HepG2 (cell line): ENCODE data around the gene PRR12. TPM values are rescaled to one million over a fixed set of nuclear protein-coding genes. Genes with fewer than 3 reads are reported as not detected.
A peak's percentile ranks its signal among the peaks of the same experiment; 100 is the strongest.

Experiments
- CBX1 ChIP-seq: IDR thresholded peaks from one replicate; pipeline ENCODE4 v1.6.1; 2016; ENCODE audit warnings: antibody characterized with exemption, low read depth
- EEA1 ChIP-seq: sonication (generic); formaldehyde crosslinking; IDR thresholded peaks from 2 replicates; pipeline ENCODE4 v1.5.1; 2020; ENCODE audit warnings: mild to moderate bottlenecking, missing genetic modification reagents, borderline replicate concordance
- FLYWCH1 ChIP-seq: sonication (generic); formaldehyde crosslinking; IDR thresholded peaks from 2 replicates; pipeline ENCODE4 v1.8.1; 2023; ENCODE audit warnings: mild to moderate bottlenecking, missing genetic modification reagents
- FOXK2 ChIP-seq: fragments of 450-650 bp; IDR thresholded peaks from 2 replicates; pipeline ENCODE4 v1.6.1; 2016
- HDAC2 ChIP-seq: sonication (generic); formaldehyde crosslinking; IDR thresholded peaks from 2 replicates; pipeline ENCODE4 v1.4.0; 2020; ENCODE audit warnings: missing genetic modification reagents
- HIVEP1 ChIP-seq: sonication (generic); formaldehyde crosslinking; IDR thresholded peaks from 2 replicates; pipeline ENCODE4 v1.4.0; 2020; ENCODE audit warnings: mild to moderate bottlenecking, missing genetic modification reagents
- MAFF ChIP-seq: IDR thresholded peaks from 2 replicates; pipeline ENCODE4 v1.6.1; 2011; ENCODE audit warnings: low read depth, low read length, improper control_type of control experiment
- MAFG ChIP-seq: sonication (generic); formaldehyde crosslinking; IDR thresholded peaks from 2 replicates; pipeline ENCODE4 v1.5.1; 2020; ENCODE audit warnings: mild to moderate bottlenecking, missing genetic modification reagents
- NCOA2 ChIP-seq: sonication (generic); formaldehyde crosslinking; IDR thresholded peaks from 2 replicates; pipeline ENCODE4 v1.8.0; 2022; ENCODE audit warnings: inconsistent platforms
- NCOR1 ChIP-seq: fragments of 200-600 bp; sonication (generic); IDR thresholded peaks from 2 replicates; pipeline ENCODE4 v1.7.0; 2017; ENCODE audit warnings: antibody characterized with exemption, low read length, borderline replicate concordance
- NFE2 ChIP-seq: sonication (generic); formaldehyde crosslinking; IDR thresholded peaks from 2 replicates; pipeline ENCODE4 v1.4.0; 2020; ENCODE audit warnings: missing genetic modification reagents
- NFIB ChIP-seq: sonication (generic); formaldehyde crosslinking; IDR thresholded peaks from 2 replicates; pipeline ENCODE4 v1.9.0; 2021; ENCODE audit warnings: missing genetic modification reagents, mild to moderate bottlenecking, borderline replicate concordance
- NFKBIZ ChIP-seq: IDR thresholded peaks from 2 replicates; pipeline ENCODE4 v1.6.1; 2018; ENCODE audit warnings: missing genetic modification reagents, missing compliant biosample characterization
- POLR2AphosphoS2 ChIP-seq: IDR thresholded peaks from 2 replicates; pipeline ENCODE4 v1.6.1; 2011; ENCODE audit warnings: low read depth, low read length, improper control_type of control experiment
- REL ChIP-seq: sonication (generic); formaldehyde crosslinking; conservative IDR thresholded peaks from 2 replicates; pipeline ENCODE4 v1.8.0; 2022; ENCODE audit warnings: mild to moderate bottlenecking, missing genetic modification reagents, moderate library complexity
- SALL2 ChIP-seq: sonication (generic); formaldehyde crosslinking; IDR thresholded peaks from 2 replicates; pipeline ENCODE4 v1.8.1; 2023; ENCODE audit warnings: mild to moderate bottlenecking, missing genetic modification reagents, inconsistent platforms
- SIX4 ChIP-seq: sonication (generic); formaldehyde crosslinking; IDR thresholded peaks from 2 replicates; pipeline ENCODE4 v1.4.0; 2020; ENCODE audit warnings: missing genetic modification reagents
- SMARCC2 ChIP-seq: fragments of 450-650 bp; IDR thresholded peaks from 2 replicates; pipeline ENCODE4 v1.6.1; 2017; ENCODE audit warnings: antibody characterized with exemption, mild to moderate bottlenecking
- TAF15 ChIP-seq: fragments of 200-400 bp; formaldehyde crosslinking; IDR thresholded peaks from one replicate; pipeline ENCODE4 v1.6.1; 2018; ENCODE audit warnings: mild to moderate bottlenecking, low read depth, low read length; ENCODE audit not compliant: poor library complexity, severe bottlenecking
- TEAD2 ChIP-seq: sonication (generic); formaldehyde crosslinking; IDR thresholded peaks from 2 replicates; pipeline ENCODE4 v1.9.0; 2021; ENCODE audit warnings: missing genetic modification reagents
- TMF1 ChIP-seq: sonication (generic); formaldehyde crosslinking; IDR thresholded peaks from 2 replicates; pipeline ENCODE4 v1.8.1; 2022; ENCODE audit warnings: low read depth, missing genetic modification reagents
- TP53 ChIP-seq: sonication (generic); formaldehyde crosslinking; conservative IDR thresholded peaks from 2 replicates; pipeline ENCODE4 v1.4.0; 2020; ENCODE audit warnings: missing genetic modification reagents
- ZNF225 ChIP-seq: sonication (generic); formaldehyde crosslinking; IDR thresholded peaks from 2 replicates; pipeline ENCODE4 v1.4.0; 2020; ENCODE audit warnings: mild to moderate bottlenecking, missing genetic modification reagents
- ZNF33A ChIP-seq: sonication (generic); formaldehyde crosslinking; IDR thresholded peaks from 2 replicates; pipeline ENCODE4 v1.5.1; 2020; ENCODE audit warnings: missing genetic modification reagents, mild to moderate bottlenecking, moderate library complexity, borderline replicate concordance
- ZNF678 ChIP-seq: sonication (generic); formaldehyde crosslinking; IDR thresholded peaks from 2 replicates; pipeline ENCODE4 v1.4.0; 2020; ENCODE audit warnings: mild to moderate bottlenecking, missing genetic modification reagents
- ZNF788 ChIP-seq: sonication (generic); formaldehyde crosslinking; IDR thresholded peaks from 2 replicates; pipeline ENCODE4 v1.5.0; 2020; ENCODE audit warnings: mild to moderate bottlenecking, missing genetic modification reagents, borderline replicate concordance
- ZNF790 ChIP-seq: sonication (generic); formaldehyde crosslinking; IDR thresholded peaks from 2 replicates; pipeline ENCODE4 v1.8.0; 2022; ENCODE audit warnings: missing genetic modification reagents, mild to moderate bottlenecking, borderline replicate concordance
- polyA plus RNA-seq, 8 experiments: library from polyadenylated mRNA; depleted of rRNA in 3 of 8; stranded (reverse) in 7 of 8; unstranded in 1 of 8; fragments of >200 nt; fragmentation: Illumina TruSeq in 4 of 8; extraction: Trizol in 4 of 8; gene quantifications; 2 replicates each; pipeline versions ENCODE4 v1.2.1 to v1.2.3, GENCODE V29; 2011 to 2016; ENCODE audit warnings: low read depth in 4 of 8, missing spikeins in 1 of 8, mixed read lengths in 1 of 8; ENCODE audit not compliant: insufficient read depth in 1 of 8
- total RNA-seq, 5 experiments: library from RNA; depleted of rRNA; stranded (reverse); fragments of >200 nt; fragmentation: Illumina TruSeq; extraction: Trizol; gene quantifications; 2 replicates each; pipeline ENCODE4 v1.2.3, GENCODE V29; 2016; ENCODE audit warnings: low read depth in 1 of 5
- TF ChIP-seq, protein P1 (sequence below): sonication (generic); formaldehyde crosslinking; IDR thresholded peaks from 2 replicates; pipeline ENCODE4 v1.9.0; 2021; ENCODE audit warnings: missing genetic modification reagents, mild to moderate bottlenecking, borderline replicate concordance
- TF ChIP-seq, protein P2 (sequence below): sonication (generic); formaldehyde crosslinking; conservative IDR thresholded peaks from 2 replicates; pipeline ENCODE4 v1.8.0; 2022; ENCODE audit warnings: missing genetic modification reagents

The PRR12 gene
- total and polyA plus RNA-seq, 2 of the 13 experiments (the other 11 are each of a cell fraction or from before 2014, with no cell fraction given), result 0.62 to 1.5 TPM

DNA sequence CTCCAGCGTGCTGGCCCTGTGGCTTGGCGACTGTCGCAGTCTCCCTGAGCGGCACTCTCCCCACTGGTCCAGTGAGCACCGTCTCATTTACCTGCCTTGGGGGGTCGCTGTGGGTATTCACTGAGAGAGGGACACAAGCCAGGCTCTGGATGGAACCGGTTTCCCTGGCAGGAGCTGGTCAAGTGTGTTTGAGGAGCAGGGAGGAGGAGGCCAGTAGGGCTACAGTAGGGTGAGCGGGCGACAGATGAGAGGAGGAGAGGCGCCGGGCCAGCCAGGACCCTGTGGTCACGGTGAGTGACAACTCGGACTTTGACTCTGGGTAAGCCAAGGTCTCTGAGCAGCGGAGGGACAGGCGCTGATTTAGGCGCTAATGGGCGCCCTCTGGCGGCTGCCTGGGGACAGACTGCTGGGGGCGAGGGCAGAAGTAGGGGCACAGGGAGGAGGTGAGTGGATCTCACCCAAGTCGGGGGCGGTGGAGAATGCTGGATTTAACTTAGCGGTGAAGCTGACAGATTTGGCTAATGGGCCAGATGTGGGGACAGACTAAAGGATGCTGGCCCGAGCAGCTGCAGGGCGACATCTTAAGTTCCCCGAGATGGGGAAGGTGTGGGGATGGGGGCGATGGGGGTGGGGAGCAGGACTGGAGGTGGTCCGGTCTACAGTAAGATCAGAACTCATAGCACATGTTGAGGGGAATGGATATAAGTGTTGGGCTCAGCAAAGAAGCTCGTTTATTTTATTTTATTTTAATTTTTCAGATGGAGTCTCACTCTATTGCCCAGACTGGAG lies 81.3 kb downstream of the PRR12 start (continued):
- TF ChIP-seq ZNF790 (CRISPR knock-in tag) (no peak), TEAD2 (CRISPR knock-in tag) (no peak), HDAC2 (CRISPR knock-in tag) (peak; percentile 81; the same call in 1 of the 2 replicates), NFIB (CRISPR knock-in tag) (no peak), TAF15 (no peak), TP53 (CRISPR knock-in tag) (0 out of 2 replicates have a peak, but pooled peaks have one; percentile 26), MAFF (no peak), SIX4 (CRISPR knock-in tag) (no peak), NFKBIZ (CRISPR knock-in tag) (no peak), SMARCC2 (no peak), MAFG (CRISPR knock-in tag) (no peak), NCOR1 (peak; percentile 74; the same call in 1 of the 2 replicates), POLR2AphosphoS2 (no peak), FLYWCH1 (no peak), EEA1 (CRISPR knock-in tag) (no peak), ZNF788 (CRISPR knock-in tag) (peak; percentile 92), ZNF225 (CRISPR knock-in tag) (no peak), CBX1 (no peak), NCOA2 (no peak; the same call in 1 of the 2 replicates), ZNF33A (CRISPR knock-in tag) (no peak), REL (CRISPR knock-in tag) (0 out of 2 replicates have a peak, but pooled peaks have one; percentile 53), SALL2 (CRISPR knock-in tag) (peak; percentile 62; the same call in 1 of the 2 replicates), FOXK2 (peak; percentile 40; the same call in 1 of the 2 replicates), ZNF678 (no peak), NFE2 (CRISPR knock-in tag) (no peak), TMF1 (CRISPR knock-in tag) (no peak), HIVEP1 (CRISPR knock-in tag) (peak; percentile 25; the same call in 1 of the 2 replicates)
- TF ChIP-seq, protein P1, sequence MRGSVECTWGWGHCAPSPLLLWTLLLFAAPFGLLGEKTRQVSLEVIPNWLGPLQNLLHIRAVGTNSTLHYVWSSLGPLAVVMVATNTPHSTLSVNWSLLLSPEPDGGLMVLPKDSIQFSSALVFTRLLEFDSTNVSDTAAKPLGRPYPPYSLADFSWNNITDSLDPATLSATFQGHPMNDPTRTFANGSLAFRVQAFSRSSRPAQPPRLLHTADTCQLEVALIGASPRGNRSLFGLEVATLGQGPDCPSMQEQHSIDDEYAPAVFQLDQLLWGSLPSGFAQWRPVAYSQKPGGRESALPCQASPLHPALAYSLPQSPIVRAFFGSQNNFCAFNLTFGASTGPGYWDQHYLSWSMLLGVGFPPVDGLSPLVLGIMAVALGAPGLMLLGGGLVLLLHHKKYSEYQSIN, result no peak
- TF ChIP-seq, protein P2, sequence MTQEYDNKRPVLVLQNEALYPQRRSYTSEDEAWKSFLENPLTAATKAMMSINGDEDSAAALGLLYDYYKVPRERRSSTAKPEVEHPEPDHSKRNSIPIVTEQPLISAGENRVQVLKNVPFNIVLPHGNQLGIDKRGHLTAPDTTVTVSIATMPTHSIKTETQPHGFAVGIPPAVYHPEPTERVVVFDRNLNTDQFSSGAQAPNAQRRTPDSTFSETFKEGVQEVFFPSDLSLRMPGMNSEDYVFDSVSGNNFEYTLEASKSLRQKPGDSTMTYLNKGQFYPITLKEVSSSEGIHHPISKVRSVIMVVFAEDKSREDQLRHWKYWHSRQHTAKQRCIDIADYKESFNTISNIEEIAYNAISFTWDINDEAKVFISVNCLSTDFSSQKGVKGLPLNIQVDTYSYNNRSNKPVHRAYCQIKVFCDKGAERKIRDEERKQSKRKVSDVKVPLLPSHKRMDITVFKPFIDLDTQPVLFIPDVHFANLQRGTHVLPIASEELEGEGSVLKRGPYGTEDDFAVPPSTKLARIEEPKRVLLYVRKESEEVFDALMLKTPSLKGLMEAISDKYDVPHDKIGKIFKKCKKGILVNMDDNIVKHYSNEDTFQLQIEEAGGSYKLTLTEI (CRISPR knock-in tag), result no peak
